Suppressor macrophage (primary cell): Measurements from ENCODE around the gene ULK4.
"Not testable (repeated sequence)": the region's sequence is repeated elsewhere in the genome, so short reads cannot be mapped to it uniquely, and the experiment has no call there.

Experiments used
- DNase-seq, 4 experiments: peaks; one replicate each; pipeline ENCODE4 v3.0.0-alpha.2; 2020 to 2022

Gene ULK4

GRCh38 chr3:41753651-41754050, 208.3 kb downstream of the ULK4 start:
- no peak for DNase-seq

GRCh38 chr3:41751597-41751996, 210.3 kb downstream of the ULK4 start:
- DNase-seq = no peak

- no peak for DNase-seq
Measured at GRCh38 chr3:41749988-41750387, 211.9 kb downstream of the ULK4 start.

GRCh38 chr3:41746215-41746614, 215.7 kb downstream of the ULK4 start:
- no peak for DNase-seq

- DNase-seq = no peak
Measured at GRCh38 chr3:41742121-41742520, 219.8 kb downstream of the ULK4 start.

GRCh38 chr3:41740374-41740886, 221.5 kb downstream of the ULK4 start:
- no peak for DNase-seq

- no peak for DNase-seq
Measured at GRCh38 chr3:41726891-41727290, 235.0 kb downstream of the ULK4 start.

- DNase-seq = no peak
Measured at GRCh38 chr3:41717641-41718040, 244.3 kb downstream of the ULK4 start.

- peak in 1 of 4 experiments; percentile 1 for DNase-seq
Measured at GRCh38 chr3:41716471-41716870, 245.4 kb downstream of the ULK4 start.

- no peak for DNase-seq
Measured at GRCh38 chr3:41715376-41715775, 246.5 kb downstream of the ULK4 start.

- DNase-seq = peak; percentile 14 to 62 (median 50)
Measured at GRCh38 chr3:41711651-41712050, 250.3 kb downstream of the ULK4 start.

GRCh38 chr3:41710646-41711388, 251.1 kb downstream of the ULK4 start:
- no peak for DNase-seq

- not testable (repeated sequence) for DNase-seq
Measured at GRCh38 chr3:41709213-41709612, 252.7 kb downstream of the ULK4 start.

GRCh38 chr3:41708176-41708575, 253.7 kb downstream of the ULK4 start:
- no peak for DNase-seq

- DNase-seq = no peak
Measured at GRCh38 chr3:41705893-41706292, 256.0 kb downstream of the ULK4 start.

- no peak for DNase-seq
Measured at GRCh38 chr3:41701191-41701698, 260.7 kb downstream of the ULK4 start.

- DNase-seq = no peak
Measured at GRCh38 chr3:41700155-41700554, 261.7 kb downstream of the ULK4 start.

GRCh38 chr3:41698898-41699297, 263.0 kb downstream of the ULK4 start:
- no peak for DNase-seq

- DNase-seq = no peak
Measured at GRCh38 chr3:41697702-41698101, 264.2 kb downstream of the ULK4 start.

GRCh38 chr3:41695806-41696205, 266.1 kb downstream of the ULK4 start:
- DNase-seq = not testable (repeated sequence)

- no peak for DNase-seq
Measured at GRCh38 chr3:41693799-41694198, 268.1 kb downstream of the ULK4 start.

- no peak for DNase-seq
Measured at GRCh38 chr3:41690766-41691563, 270.9 kb downstream of the ULK4 start.

- no peak for DNase-seq
Measured at GRCh38 chr3:41688595-41689380, 273.1 kb downstream of the ULK4 start.
